GM10266 (cell line): ENCODE results near the gene HEXD.

ENCODE experiments used
- DNase-seq: peaks from one replicate; pipeline ENCODE4 v3.0.0; 2012; ENCODE audit errors: extremely low spot score
- CTCF ChIP-seq: IDR thresholded peaks from 2 replicates; pipeline ENCODE4 v1.5.1; 2012; ENCODE audit warnings: mild to moderate bottlenecking, low read depth; ENCODE audit not compliant: control insufficient read depth, insufficient read depth; ENCODE audit errors: missing control alignments

HEXD gene

DNA sequence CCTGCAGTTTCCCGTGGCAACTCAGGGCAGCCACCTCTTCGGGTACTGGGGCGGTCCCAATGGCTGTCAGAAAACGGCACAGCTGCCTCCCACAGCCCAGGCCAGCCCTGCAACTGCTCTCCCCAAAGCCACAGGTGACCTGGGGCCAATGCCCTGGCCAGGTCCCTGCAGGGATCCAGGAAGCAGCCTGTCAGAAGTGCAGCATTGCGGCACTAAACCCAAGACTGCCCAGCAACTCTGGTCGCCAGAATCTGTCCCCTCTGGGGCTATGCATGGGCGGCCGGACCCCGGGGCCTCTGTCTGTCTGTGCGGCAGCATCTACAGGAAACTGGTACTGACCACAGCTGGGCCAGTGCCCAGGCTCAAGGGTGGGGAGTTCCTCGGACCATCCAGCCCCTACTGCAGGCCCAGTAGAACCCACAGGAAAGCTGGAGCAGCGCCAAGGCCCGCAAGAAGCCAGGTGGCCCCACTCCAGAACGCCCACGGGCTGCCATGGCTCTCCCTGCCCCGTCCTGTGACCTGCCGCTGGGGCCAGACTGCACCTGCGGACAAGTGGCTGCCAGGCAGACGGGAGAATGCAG, 26.9 kb downstream of the HEXD start:
- no peak for DNase-seq
- TF ChIP-seq CTCF = no peak

GRCh38 chr17:82445542-82445941, 27.4 kb downstream of the HEXD start:
- TF ChIP-seq CTCF = no peak
- DNase-seq = no peak

- TF ChIP-seq CTCF = no peak
- no peak for DNase-seq
These were observed 28.0 kb downstream of the HEXD start for GRCh38 chr17:82446124-82446523.

- no peak for DNase-seq
- no peak for TF ChIP-seq CTCF
These were observed 28.5 kb downstream of the HEXD start for GRCh38 chr17:82446649-82447048.

- no peak for DNase-seq
- TF ChIP-seq CTCF = no peak
These were observed 29.7 kb downstream of the HEXD start for GRCh38 chr17:82447876-82448275.

DNA sequence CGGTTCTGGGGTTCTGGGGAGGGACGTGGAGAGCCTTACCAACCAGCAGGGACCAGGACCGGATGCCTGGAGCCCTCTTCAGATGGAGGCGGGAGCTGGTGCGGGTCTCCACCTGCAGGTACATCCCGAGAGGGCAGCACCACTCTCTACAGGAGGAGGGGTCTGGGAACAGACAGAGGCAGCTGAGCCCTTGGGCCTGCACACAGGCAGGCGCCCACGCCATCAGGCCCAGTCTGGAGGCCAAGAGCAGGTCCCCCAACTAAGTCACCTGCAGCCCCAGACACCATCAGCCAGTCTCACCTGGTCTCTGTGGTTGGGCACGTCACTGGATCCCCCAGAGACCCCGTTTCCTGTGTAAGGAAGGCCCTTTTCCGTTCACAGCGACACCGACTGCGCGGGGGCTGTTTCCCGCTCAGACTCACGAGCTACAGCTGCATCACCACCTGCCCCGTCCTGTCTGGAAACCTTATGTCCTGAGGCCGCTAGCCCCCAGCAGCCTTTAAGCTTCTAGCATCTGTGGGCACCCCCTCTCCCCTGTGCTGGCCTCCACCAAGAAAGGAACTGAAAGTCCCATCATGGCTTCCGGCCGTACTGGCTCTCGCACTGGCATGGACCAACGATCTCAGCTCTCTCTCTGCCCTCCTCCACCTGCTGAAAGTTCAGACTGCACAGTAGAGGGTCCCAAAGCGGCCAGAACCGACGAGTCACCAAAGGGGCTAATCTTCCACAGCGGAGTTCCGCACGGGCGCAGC, 31.2 kb downstream of the HEXD start:
- DNase-seq = peak; percentile 85
- TF ChIP-seq CTCF = no peak

DNA sequence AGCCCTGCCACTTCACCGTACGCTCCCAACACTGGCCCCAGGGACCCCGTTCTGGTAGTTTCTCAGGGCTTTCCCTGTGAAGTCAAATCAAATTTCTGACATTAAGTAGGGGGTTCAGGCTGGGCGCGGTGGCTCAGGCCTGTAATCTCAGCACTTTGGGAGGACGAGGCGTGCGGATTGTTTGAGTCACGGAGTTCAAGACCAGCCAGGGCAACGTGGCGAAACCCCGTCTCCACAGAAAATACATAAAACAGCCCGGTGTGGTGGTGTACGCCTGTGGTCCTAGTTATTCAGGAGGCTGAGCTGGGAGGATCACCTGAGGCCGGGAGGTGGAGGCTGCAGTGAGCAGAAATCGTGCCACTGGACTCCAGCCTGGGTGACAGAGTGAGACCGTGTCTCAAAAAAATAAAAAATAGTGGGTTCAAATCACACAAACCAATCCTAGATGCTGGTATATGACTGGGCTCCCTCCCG, 31.8 kb downstream of the HEXD start:
- DNase-seq = no peak
- no peak for TF ChIP-seq CTCF
